Natural killer cell treated with Interleukin-12 subunit alpha and Interleukin-12 subunit beta and Interleukin-15 and Interleukin-18, amount 100 ng/mL, for 72 hours (primary cell): Measurements from ENCODE around the gene TMCO4. TPM values are rescaled to one million over a fixed set of nuclear protein-coding genes. Genes with fewer than 3 reads are reported as not detected.

Experiments
- ATAC-seq, 2 donors: fragments of 150-1000 bp; cut with Tn5 transposase in 1 of 2; sonication (Bioruptor Pico), chemical (Tn5 transposase) in 1 of 2; 2 replicates each; pipeline ENCODE4 v1.10.0; 2021
- DNase-seq: peaks from one replicate; pipeline ENCODE4 v3.0.0; 2022; ENCODE audit warnings: low spot score
- H3K27ac Mint-ChIP-seq, 2 donors: 1 replicate in 1 of 2; 2 replicates in 1 of 2; pipeline ENCODE4 v1.8.0; 2022; ENCODE audit warnings: mixed read lengths in 2 of 2, mild to moderate bottlenecking in 1 of 2, moderate library complexity in 1 of 2
- H3K27me3 Mint-ChIP-seq, 2 donors: 1 replicate in 1 of 2; 2 replicates in 1 of 2; pipeline ENCODE4 v1.8.0; 2022; ENCODE audit warnings: mixed read lengths in 2 of 2
- H3K36me3 Mint-ChIP-seq: one replicate; pipeline ENCODE4 v1.8.0; 2022; ENCODE audit warnings: mixed read lengths
- H3K4me1 Mint-ChIP-seq, 2 donors: 1 replicate in 1 of 2; 2 replicates in 1 of 2; pipeline ENCODE4 v1.8.0; 2022; ENCODE audit warnings: low read depth in 2 of 2, mixed read lengths in 2 of 2, mild to moderate bottlenecking in 1 of 2
- H3K4me3 Mint-ChIP-seq: one replicate; pipeline ENCODE4 v1.8.0; 2022; ENCODE audit warnings: mixed read lengths
- H3K9me3 Mint-ChIP-seq: 2 replicates; pipeline ENCODE4 v1.8.0; 2022; ENCODE audit warnings: mixed read lengths
- total RNA-seq, 2 donors: library from RNA; stranded (reverse); gene quantifications; one replicate each; pipeline ENCODE4 v1.2.3, GENCODE V29; 2022

TMCO4 gene
- total RNA-seq, 2 donors from 2014 or later: 11.7 to 20.3 TPM

- DNase-seq (no peak), ATAC-seq (no peak)
- no peak overlapping the region for H3K27ac Mint-ChIP-seq
These were observed 117.5 kb downstream of the TMCO4 start for GRCh38 chr1:19682257-19682656.

GRCh38 chr1:19680644-19681043 is 119.1 kb downstream of the TMCO4 start:
- H3K27ac Mint-ChIP-seq: no peak overlapping the region
- ATAC-seq: no peak
- H3K4me1 Mint-ChIP-seq: no peaks in the 10 kb centered on the region
- H3K4me3 Mint-ChIP-seq: no peak overlapping the region
- no peak for DNase-seq
- H3K9me3 Mint-ChIP-seq: no peaks in the 10 kb centered on the region
- H3K36me3 Mint-ChIP-seq: no peaks in the 10 kb centered on the region
- peaks cover 0 to 6% of the 10 kb centered on the region in 2 donors for H3K27me3 Mint-ChIP-seq

More at GRCh38 chr1:19682257-19682656, 117.5 kb downstream of the TMCO4 start:
- Mint-ChIP-seq H3K4me3 (no peak overlapping the region), H3K27me3 (no peaks in the 10 kb centered on the region), H3K36me3 (no peaks in the 10 kb centered on the region), H3K9me3 (no peaks in the 10 kb centered on the region), H3K4me1 (peaks cover 1 to 2% of the 10 kb centered on the region in 2 donors)

GRCh38 chr1:19679691-19680090 is 120.0 kb downstream of the TMCO4 start:
- Mint-ChIP-seq H3K27me3 (peaks cover 0 to 10% of the 10 kb centered on the region in 2 donors), H3K4me3 (no peak overlapping the region), H3K9me3 (no peaks in the 10 kb centered on the region), H3K27ac (no peak overlapping the region), H3K4me1 (no peaks in the 10 kb centered on the region), H3K36me3 (no peaks in the 10 kb centered on the region)
- no peak for DNase-seq
- no peak for ATAC-seq

- Mint-ChIP-seq H3K4me1 (no peaks in the 10 kb centered on the region), H3K36me3 (no peaks in the 10 kb centered on the region)
These were observed 120.7 kb downstream of the TMCO4 start for GRCh38 chr1:19678931-19679453.

GRCh38 chr1:19678493-19678892 is 121.2 kb downstream of the TMCO4 start:
- Mint-ChIP-seq H3K4me3 (no peak overlapping the region), H3K27me3 (peaks cover 0 to 11% of the 10 kb centered on the region in 2 donors), H3K4me1 (no peaks in the 10 kb centered on the region), H3K9me3 (no peaks in the 10 kb centered on the region), H3K36me3 (no peaks in the 10 kb centered on the region), H3K27ac (no peak overlapping the region)
- no peak for DNase-seq
- peak; percentile 11 to 25 for ATAC-seq

More at GRCh38 chr1:19678931-19679453, 120.7 kb downstream of the TMCO4 start:
- Mint-ChIP-seq H3K27me3 (peaks cover 0 to 11% of the 10 kb centered on the region in 2 donors), H3K9me3 (no peaks in the 10 kb centered on the region), H3K4me3 (no peak overlapping the region), H3K27ac (no peak overlapping the region)
- DNase-seq (no peak), ATAC-seq (peak in 1 of 2 donors; percentile 20)

- no peaks in the 10 kb centered on the region for H3K4me1 Mint-ChIP-seq
- no peaks in the 10 kb centered on the region for H3K9me3 Mint-ChIP-seq
- ATAC-seq (no peak), DNase-seq (no peak)
- H3K4me3 Mint-ChIP-seq: no peak overlapping the region
- H3K36me3 Mint-ChIP-seq: no peaks in the 10 kb centered on the region
- peaks cover 0 to 14% of the 10 kb centered on the region in 2 donors for H3K27me3 Mint-ChIP-seq
- H3K27ac Mint-ChIP-seq: no peak overlapping the region
These were observed 123.2 kb downstream of the TMCO4 start for GRCh38 chr1:19676438-19676922.

- H3K27ac Mint-ChIP-seq: no peak overlapping the region
- H3K36me3 Mint-ChIP-seq: no peaks in the 10 kb centered on the region
- no peaks in the 10 kb centered on the region for H3K9me3 Mint-ChIP-seq
- H3K4me3 Mint-ChIP-seq: no peak overlapping the region
- DNase-seq: no peak
- H3K27me3 Mint-ChIP-seq: peaks cover 0 to 14% of the 10 kb centered on the region in 2 donors
- H3K4me1 Mint-ChIP-seq: no peaks in the 10 kb centered on the region
- no peak for ATAC-seq
These were observed 123.9 kb downstream of the TMCO4 start for GRCh38 chr1:19675797-19676196.

GRCh38 chr1:19672237-19672636 is 127.5 kb downstream of the TMCO4 start:
- no peaks in the 10 kb centered on the region for H3K4me1 Mint-ChIP-seq
- no peaks in the 10 kb centered on the region for H3K9me3 Mint-ChIP-seq
- peaks cover 15 to 26% of the 10 kb centered on the region in 2 donors for H3K27me3 Mint-ChIP-seq
- H3K27ac Mint-ChIP-seq: no peak overlapping the region
- DNase-seq (no peak), ATAC-seq (no peak)
- H3K36me3 Mint-ChIP-seq: no peaks in the 10 kb centered on the region
- no peak overlapping the region for H3K4me3 Mint-ChIP-seq

GRCh38 chr1:19670787-19671186 is 128.9 kb downstream of the TMCO4 start:
- Mint-ChIP-seq H3K36me3 (no peaks in the 10 kb centered on the region), H3K27me3 (peaks cover 29 to 35% of the 10 kb centered on the region in 2 donors), H3K27ac (no peak overlapping the region), H3K4me1 (peaks cover 0 to 9% of the 10 kb centered on the region in 2 donors), H3K9me3 (no peaks in the 10 kb centered on the region), H3K4me3 (no peak overlapping the region)
- DNase-seq (no peak), ATAC-seq (no peak)

GRCh38 chr1:19668888-19669287 is 130.8 kb downstream of the TMCO4 start:
- no peaks in the 10 kb centered on the region for H3K9me3 Mint-ChIP-seq
- H3K27ac Mint-ChIP-seq: no peak overlapping the region
- peaks cover 33 to 36% of the 10 kb centered on the region in 2 donors for H3K27me3 Mint-ChIP-seq
- no peak for ATAC-seq
- H3K36me3 Mint-ChIP-seq: no peaks in the 10 kb centered on the region
- DNase-seq: no peak
- H3K4me3 Mint-ChIP-seq: no peak overlapping the region
- H3K4me1 Mint-ChIP-seq: peaks cover 0 to 12% of the 10 kb centered on the region in 2 donors

- ATAC-seq: no peak
- Mint-ChIP-seq H3K27me3 (peaks cover 38 to 44% of the 10 kb centered on the region in 2 donors), H3K9me3 (no peaks in the 10 kb centered on the region), H3K4me3 (peak overlapping the region; percentile 42), H3K4me1 (peaks cover 0 to 12% of the 10 kb centered on the region in 2 donors), H3K36me3 (no peaks in the 10 kb centered on the region), H3K27ac (no peak overlapping the region)
- DNase-seq: no peak
These were observed 133.9 kb downstream of the TMCO4 start for GRCh38 chr1:19665496-19666465.

GRCh38 chr1:19665186-19665495 is 134.6 kb downstream of the TMCO4 start:
- Mint-ChIP-seq H3K36me3 (no peaks in the 10 kb centered on the region), H3K9me3 (no peaks in the 10 kb centered on the region), H3K4me1 (peaks cover 0 to 12% of the 10 kb centered on the region in 2 donors), H3K27me3 (peaks cover 39 to 41% of the 10 kb centered on the region in 2 donors), H3K27ac (no peak overlapping the region), H3K4me3 (peak overlapping the region; percentile 42)
- ATAC-seq: no peak
- no peak for DNase-seq

- DNase-seq: no peak
- no peaks in the 10 kb centered on the region for H3K36me3 Mint-ChIP-seq
- H3K27me3 Mint-ChIP-seq: peaks cover 35% of the 10 kb centered on the region in 2 donors
- H3K27ac Mint-ChIP-seq: no peak within 1 kb of the TSS
- peak; percentile 31 to 46 for ATAC-seq
- peak within 1 kb of the TSS; percentile 42 for H3K4me3 Mint-ChIP-seq
- H3K4me1 Mint-ChIP-seq: peaks cover 3 to 14% of the 10 kb centered on the region in 2 donors
- H3K9me3 Mint-ChIP-seq: no peaks in the 10 kb centered on the region
These were observed 135.1 kb downstream of the TMCO4 start, which contains the start of gene HTR6 for GRCh38 chr1:19664453-19665185. Gene HTR6, plus strand, starts transcription at chr1:19664875. Its CDS starts 879 bp downstream, at chr1:19665754.
